Measurements from ENCODE around the gene ARHGAP26.

Gene ARHGAP26

DNA sequence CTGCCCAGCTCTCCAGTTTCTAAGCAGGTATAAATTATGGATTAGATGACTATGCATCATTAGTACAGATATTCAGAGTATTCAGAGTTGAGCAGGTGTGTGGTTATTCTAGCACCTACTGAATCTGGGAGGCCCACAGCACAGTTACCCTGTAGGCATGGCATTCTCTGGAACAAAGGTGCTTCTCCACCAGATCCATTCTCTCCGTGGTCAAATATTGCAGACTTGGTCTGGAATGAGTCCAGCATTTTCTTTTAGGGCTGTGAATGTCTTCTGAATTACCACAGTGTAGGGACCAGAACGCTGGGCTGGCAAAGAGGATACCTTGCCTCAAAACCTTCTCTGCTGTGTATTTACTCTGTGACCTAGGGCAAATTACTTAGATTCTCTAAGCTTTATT lies 116.8 kb downstream of the ARHGAP26 start:
- H3K27me3 ChIP-seq (ENCODE audit: control insufficient read depth, insufficient read depth, low read length): no peaks in the 10 kb centered on the region
- no peak overlapping the region for H3K4me2 ChIP-seq (ENCODE audit: low read length)
- H3K4me1 ChIP-seq (ENCODE audit: control insufficient read depth, insufficient read depth, low read length): peaks cover 18% of the 10 kb centered on the region
- H3K9ac ChIP-seq (ENCODE audit: low read depth, low read length): no peak overlapping the region
- H3K36me3 ChIP-seq (ENCODE audit: insufficient read depth, low read length): no peaks in the 10 kb centered on the region
- H3K4me3 ChIP-seq (ENCODE audit: low read length): no peak overlapping the region
- no peaks in the 10 kb centered on the region for H3K9me3 ChIP-seq (replicated peaks; ENCODE audit: low read length)

GRCh38 chr5:142888469-142889085 lies 118.4 kb downstream of the ARHGAP26 start:
- Histone ChIP-seq H3K4me2 (ENCODE audit: low read length) (no peak overlapping the region), H3K9me3 (replicated peaks; ENCODE audit: low read length) (no peaks in the 10 kb centered on the region), H3K4me1 (ENCODE audit: control insufficient read depth, insufficient read depth, low read length) (peaks cover 9% of the 10 kb centered on the region), H3K9ac (ENCODE audit: low read depth, low read length) (no peak overlapping the region), H3K27me3 (ENCODE audit: control insufficient read depth, insufficient read depth, low read length) (no peaks in the 10 kb centered on the region), H3K36me3 (ENCODE audit: insufficient read depth, low read length) (no peaks in the 10 kb centered on the region), H3K4me3 (ENCODE audit: low read length) (no peak overlapping the region)

- Histone ChIP-seq H3K4me3 (ENCODE audit: low read length) (no peak overlapping the region), H3K27me3 (ENCODE audit: control insufficient read depth, insufficient read depth, low read length) (no peaks in the 10 kb centered on the region), H3K36me3 (ENCODE audit: insufficient read depth, low read length) (no peaks in the 10 kb centered on the region), H3K4me1 (ENCODE audit: control insufficient read depth, insufficient read depth, low read length) (peaks cover 4% of the 10 kb centered on the region), H3K9ac (ENCODE audit: low read depth, low read length) (no peak overlapping the region), H3K9me3 (replicated peaks; ENCODE audit: low read length) (no peaks in the 10 kb centered on the region), H3K4me2 (ENCODE audit: low read length) (no peak overlapping the region)
These were observed 121.8 kb downstream of the ARHGAP26 start for GRCh38 chr5:142892021-142892420.

DNA sequence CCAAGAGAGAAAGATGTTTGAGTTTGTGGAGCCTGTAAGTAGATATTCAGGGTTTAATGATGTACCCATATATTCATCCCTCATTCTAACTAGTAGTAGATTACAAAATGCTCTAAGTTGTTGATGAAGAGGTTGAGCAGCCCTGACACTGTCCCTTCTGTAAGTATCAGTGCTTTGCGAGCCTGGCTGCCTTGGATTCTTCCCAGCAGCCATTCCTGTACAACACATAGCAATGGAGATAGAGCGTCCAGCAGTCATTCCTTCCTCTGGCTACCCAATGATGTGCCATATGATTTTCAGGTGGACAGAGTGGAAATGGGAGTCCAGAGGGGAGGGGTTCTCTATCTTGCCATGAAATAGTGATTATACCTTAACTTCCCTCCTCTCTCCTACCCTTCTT lies 124.1 kb downstream of the ARHGAP26 start:
- Histone ChIP-seq H3K27me3 (ENCODE audit: control insufficient read depth, insufficient read depth, low read length) (no peaks in the 10 kb centered on the region), H3K9me3 (replicated peaks; ENCODE audit: low read length) (no peaks in the 10 kb centered on the region), H3K9ac (ENCODE audit: low read depth, low read length) (no peak overlapping the region), H3K4me1 (ENCODE audit: control insufficient read depth, insufficient read depth, low read length) (peaks cover 4% of the 10 kb centered on the region), H3K4me3 (ENCODE audit: low read length) (no peak overlapping the region), H3K36me3 (ENCODE audit: insufficient read depth, low read length) (no peaks in the 10 kb centered on the region), H3K4me2 (ENCODE audit: low read length) (no peak overlapping the region)

- no peaks in the 10 kb centered on the region for H3K36me3 ChIP-seq (ENCODE audit: insufficient read depth, low read length)
- no peaks in the 10 kb centered on the region for H3K9me3 ChIP-seq (replicated peaks; ENCODE audit: low read length)
- H3K27me3 ChIP-seq (ENCODE audit: control insufficient read depth, insufficient read depth, low read length): no peaks in the 10 kb centered on the region
- H3K4me3 ChIP-seq (ENCODE audit: low read length): no peak overlapping the region
- peaks cover 4% of the 10 kb centered on the region for H3K4me1 ChIP-seq (ENCODE audit: control insufficient read depth, insufficient read depth, low read length)
- no peak overlapping the region for H3K9ac ChIP-seq (ENCODE audit: low read depth, low read length)
- H3K4me2 ChIP-seq (ENCODE audit: low read length): no peak overlapping the region
These were observed 124.6 kb downstream of the ARHGAP26 start for GRCh38 chr5:142894749-142895148.

DNA sequence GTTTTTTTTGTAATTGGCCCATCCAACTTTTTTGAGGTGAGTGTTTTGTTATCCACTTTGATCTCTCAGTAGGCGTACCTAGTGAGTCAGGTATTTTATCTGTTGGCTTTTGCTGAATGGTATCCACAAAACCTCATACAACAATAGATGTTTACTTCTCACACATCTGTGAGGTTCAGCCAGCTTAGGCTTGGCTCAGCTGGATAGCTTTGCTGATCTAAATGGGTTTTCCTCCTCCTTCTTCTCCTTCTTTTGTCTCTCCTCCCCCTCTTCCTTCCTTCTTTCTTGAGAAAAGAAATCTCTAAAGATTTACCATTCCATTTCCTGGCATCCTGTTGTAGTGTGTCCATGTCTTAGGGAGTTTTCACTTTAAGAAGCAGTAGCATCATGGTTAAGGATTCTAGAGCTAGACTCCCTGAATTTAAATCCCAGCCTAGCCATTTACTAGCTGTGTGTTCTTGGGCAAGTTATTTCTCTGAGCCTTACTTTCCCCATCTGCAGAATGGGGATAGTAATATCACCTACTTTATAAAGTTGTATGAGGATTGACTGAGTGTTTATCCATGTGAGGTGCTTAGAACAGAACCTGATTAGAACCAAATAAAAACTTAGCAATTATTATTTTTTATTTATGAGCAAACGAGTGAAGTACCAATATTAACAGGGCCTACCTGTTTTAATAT lies 126.3 kb downstream of the ARHGAP26 start:
- Histone ChIP-seq H3K27me3 (ENCODE audit: control insufficient read depth, insufficient read depth, low read length) (no peaks in the 10 kb centered on the region), H3K4me1 (ENCODE audit: control insufficient read depth, insufficient read depth, low read length) (peaks cover 9% of the 10 kb centered on the region), H3K36me3 (ENCODE audit: insufficient read depth, low read length) (no peaks in the 10 kb centered on the region), H3K4me2 (ENCODE audit: low read length) (no peak overlapping the region), H3K4me3 (ENCODE audit: low read length) (no peak overlapping the region), H3K9me3 (replicated peaks; ENCODE audit: low read length) (no peaks in the 10 kb centered on the region), H3K9ac (ENCODE audit: low read depth, low read length) (no peak overlapping the region)

DNA sequence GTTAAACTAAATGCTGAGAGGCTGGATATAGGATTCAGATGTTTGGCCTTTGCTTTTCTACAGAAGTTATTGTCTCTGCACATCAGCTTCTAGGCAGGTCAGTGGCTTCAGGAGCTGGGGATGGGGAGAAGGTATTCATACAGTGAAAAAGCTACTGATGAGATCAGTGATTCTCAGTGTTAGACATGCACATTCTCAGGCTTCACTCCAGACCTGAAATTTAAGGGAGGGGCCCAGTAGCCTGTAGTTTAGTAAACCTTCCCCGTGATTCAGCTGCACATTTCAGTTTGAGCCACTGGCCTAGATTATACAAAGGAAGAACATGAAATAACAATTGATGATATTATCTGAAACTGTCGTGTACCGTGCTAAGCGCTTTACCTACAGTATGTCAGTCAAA lies 127.2 kb downstream of the ARHGAP26 start:
- no peaks in the 10 kb centered on the region for H3K9me3 ChIP-seq (replicated peaks; ENCODE audit: low read length)
- no peak overlapping the region for H3K4me2 ChIP-seq (ENCODE audit: low read length)
- H3K36me3 ChIP-seq (ENCODE audit: insufficient read depth, low read length): no peaks in the 10 kb centered on the region
- no peak overlapping the region for H3K9ac ChIP-seq (ENCODE audit: low read depth, low read length)
- H3K4me1 ChIP-seq (ENCODE audit: control insufficient read depth, insufficient read depth, low read length): peaks cover 9% of the 10 kb centered on the region
- H3K27me3 ChIP-seq (ENCODE audit: control insufficient read depth, insufficient read depth, low read length): no peaks in the 10 kb centered on the region
- H3K4me3 ChIP-seq (ENCODE audit: low read length): no peak overlapping the region

DNA sequence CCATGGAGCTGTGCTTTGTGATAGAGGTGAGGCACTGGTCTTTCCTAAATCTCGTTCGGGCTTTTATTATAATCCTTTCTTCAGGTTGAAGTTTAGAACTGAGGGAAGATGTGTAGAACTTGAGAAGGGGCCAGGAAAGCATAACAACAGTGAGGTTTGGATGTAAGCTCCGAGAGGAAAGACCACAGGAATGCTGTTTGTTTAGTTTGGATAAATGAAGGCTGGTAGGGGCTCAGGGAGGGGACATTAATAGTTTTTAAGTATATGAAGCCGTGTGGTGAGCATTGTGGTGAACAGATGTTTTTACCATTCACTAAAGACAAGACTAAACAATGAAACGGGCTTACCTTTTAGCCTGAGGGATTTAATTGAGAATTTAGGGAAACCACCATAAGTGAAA lies 130.8 kb downstream of the ARHGAP26 start:
- no peak overlapping the region for H3K9ac ChIP-seq (ENCODE audit: low read depth, low read length)
- H3K4me2 ChIP-seq (ENCODE audit: low read length): no peak overlapping the region

DNA sequence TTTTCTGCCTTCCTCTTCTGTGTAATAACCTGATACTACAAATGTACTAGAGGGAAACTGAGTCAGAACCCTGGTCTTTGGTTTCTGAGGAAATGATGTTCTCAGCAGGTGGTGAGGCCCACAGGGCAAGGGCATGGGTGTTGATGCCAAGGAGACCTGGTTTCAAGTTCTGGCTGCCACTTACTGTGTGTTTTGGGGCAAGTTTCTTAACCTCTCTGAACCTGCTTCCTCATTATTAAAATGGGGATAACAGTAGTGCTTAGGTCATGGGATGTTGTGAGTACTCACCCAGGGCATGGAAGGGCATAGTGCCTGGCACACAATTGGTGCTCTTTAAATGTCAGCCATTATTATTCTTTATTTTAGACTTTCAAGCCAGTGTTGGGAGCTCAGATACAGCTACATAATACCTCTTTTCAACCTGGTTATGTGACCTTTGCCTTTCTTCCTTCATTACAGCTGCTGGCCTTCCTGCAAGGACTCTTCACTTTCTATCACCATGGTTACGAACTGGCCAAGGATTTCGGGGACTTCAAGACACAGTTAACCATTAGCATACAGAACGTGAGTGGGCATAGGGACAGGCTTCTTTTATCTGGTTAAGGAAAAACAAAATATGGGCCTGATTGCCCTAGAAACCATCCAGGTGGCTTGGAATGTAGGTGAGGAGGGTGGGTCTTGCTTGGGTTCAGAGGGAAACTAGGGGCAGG lies 131.5 kb downstream of the ARHGAP26 start:
- Histone ChIP-seq H3K9me3 (replicated peaks; ENCODE audit: low read length) (no peaks in the 10 kb centered on the region), H3K4me1 (ENCODE audit: control insufficient read depth, insufficient read depth, low read length) (peaks cover 5% of the 10 kb centered on the region), H3K36me3 (ENCODE audit: insufficient read depth, low read length) (no peaks in the 10 kb centered on the region), H3K4me3 (ENCODE audit: low read length) (no peak overlapping the region), H3K9ac (ENCODE audit: low read depth, low read length) (no peak overlapping the region), H3K4me2 (ENCODE audit: low read length) (no peak overlapping the region), H3K27me3 (ENCODE audit: control insufficient read depth, insufficient read depth, low read length) (no peaks in the 10 kb centered on the region)

More for the DNA sequence above, 130.8 kb downstream of the ARHGAP26 start:
- no peak overlapping the region for H3K4me3 ChIP-seq (ENCODE audit: low read length)
- no peaks in the 10 kb centered on the region for H3K27me3 ChIP-seq (ENCODE audit: control insufficient read depth, insufficient read depth, low read length)
- no peaks in the 10 kb centered on the region for H3K9me3 ChIP-seq (replicated peaks; ENCODE audit: low read length)
- H3K36me3 ChIP-seq (ENCODE audit: insufficient read depth, low read length): no peaks in the 10 kb centered on the region
- H3K4me1 ChIP-seq (ENCODE audit: control insufficient read depth, insufficient read depth, low read length): peaks cover 5% of the 10 kb centered on the region

GRCh38 chr5:142902186-142902965 lies 132.2 kb downstream of the ARHGAP26 start:
- Histone ChIP-seq H3K27me3 (ENCODE audit: control insufficient read depth, insufficient read depth, low read length) (no peaks in the 10 kb centered on the region), H3K9ac (ENCODE audit: low read depth, low read length) (no peak overlapping the region), H3K4me3 (ENCODE audit: low read length) (no peak overlapping the region), H3K36me3 (ENCODE audit: insufficient read depth, low read length) (no peaks in the 10 kb centered on the region), H3K4me1 (ENCODE audit: control insufficient read depth, insufficient read depth, low read length) (peaks cover 11% of the 10 kb centered on the region), H3K4me2 (ENCODE audit: low read length) (no peak overlapping the region), H3K9me3 (replicated peaks; ENCODE audit: low read length) (no peaks in the 10 kb centered on the region)

- no peak overlapping the region for H3K9ac ChIP-seq (ENCODE audit: low read depth, low read length)
- no peak overlapping the region for H3K4me3 ChIP-seq (ENCODE audit: low read length)
- no peaks in the 10 kb centered on the region for H3K27me3 ChIP-seq (ENCODE audit: control insufficient read depth, insufficient read depth, low read length)
- no peak overlapping the region for H3K4me2 ChIP-seq (ENCODE audit: low read length)
- H3K9me3 ChIP-seq (replicated peaks; ENCODE audit: low read length): no peaks in the 10 kb centered on the region
- H3K36me3 ChIP-seq (ENCODE audit: insufficient read depth, low read length): no peaks in the 10 kb centered on the region
- H3K4me1 ChIP-seq (ENCODE audit: control insufficient read depth, insufficient read depth, low read length): peaks cover 14% of the 10 kb centered on the region
These were observed 134.2 kb downstream of the ARHGAP26 start for GRCh38 chr5:142904416-142904815.
